ENCODE measurements around the gene ARL4D. TPM values are rescaled to one million over a fixed set of nuclear protein-coding genes. Genes with fewer than 3 reads are reported as not detected.

The ARL4D gene
- total RNA-seq, 1 experiment from 2014 or later: 12.8 TPM

DNA sequence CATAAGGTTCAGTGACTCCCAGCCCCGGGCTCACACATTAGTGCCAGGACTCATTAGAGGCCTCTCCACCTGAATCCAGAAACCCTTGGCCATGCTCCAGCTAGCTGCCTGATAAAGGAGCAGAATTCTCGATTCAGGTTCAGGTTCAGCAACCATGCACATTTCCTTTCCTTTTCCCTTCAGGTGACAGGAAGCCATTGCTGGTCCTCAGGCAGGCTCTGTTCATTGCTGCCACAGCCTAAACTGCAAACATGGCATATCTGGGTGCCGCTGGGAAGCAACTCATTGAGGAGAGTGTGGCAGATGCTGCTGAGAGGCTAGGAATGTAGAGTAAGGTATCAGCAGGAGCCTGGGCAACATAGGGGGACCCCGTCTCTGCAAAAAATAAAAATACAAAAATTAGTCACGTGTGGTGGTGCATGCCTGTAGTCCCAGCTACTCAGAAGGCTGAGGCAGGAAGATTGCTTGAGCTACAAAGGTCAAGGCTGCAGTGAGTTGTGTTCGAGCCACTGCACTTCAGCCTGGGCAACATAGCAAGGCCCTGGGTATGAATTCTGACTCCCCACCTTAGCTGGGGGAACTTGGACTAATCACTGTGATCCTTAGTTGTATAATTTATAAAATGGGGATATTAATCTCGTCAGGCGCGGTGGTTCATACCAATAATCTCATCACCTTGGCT is 28.7 kb downstream of the ARL4D start:
- no peak for DNase-seq (ENCODE audit: low read depth)

DNA sequence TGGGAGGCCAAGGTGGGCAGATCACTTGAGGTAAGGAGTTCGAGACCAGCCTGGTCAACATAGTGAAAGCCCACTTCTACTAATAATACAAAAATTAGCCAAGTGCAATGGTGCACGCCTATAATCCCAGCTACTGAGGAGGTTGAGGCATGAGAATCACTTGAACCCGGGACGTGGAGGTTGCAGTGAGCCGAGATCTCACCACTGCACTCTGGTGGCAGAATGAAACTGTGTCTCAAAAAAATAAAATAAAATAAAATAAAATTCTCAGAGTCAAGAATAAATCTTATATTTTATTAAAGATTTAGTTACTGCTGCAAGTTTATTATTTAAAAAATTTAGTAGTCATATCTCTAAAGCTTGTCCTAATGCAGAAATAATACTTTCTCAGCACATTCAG is 29.7 kb downstream of the ARL4D start:
- DNase-seq (ENCODE audit: low read depth): no peak

- no peak for DNase-seq (ENCODE audit: low read depth)
Measured at GRCh38 chr17:43430936-43431713, 32.3 kb downstream of the ARL4D start.

DNA sequence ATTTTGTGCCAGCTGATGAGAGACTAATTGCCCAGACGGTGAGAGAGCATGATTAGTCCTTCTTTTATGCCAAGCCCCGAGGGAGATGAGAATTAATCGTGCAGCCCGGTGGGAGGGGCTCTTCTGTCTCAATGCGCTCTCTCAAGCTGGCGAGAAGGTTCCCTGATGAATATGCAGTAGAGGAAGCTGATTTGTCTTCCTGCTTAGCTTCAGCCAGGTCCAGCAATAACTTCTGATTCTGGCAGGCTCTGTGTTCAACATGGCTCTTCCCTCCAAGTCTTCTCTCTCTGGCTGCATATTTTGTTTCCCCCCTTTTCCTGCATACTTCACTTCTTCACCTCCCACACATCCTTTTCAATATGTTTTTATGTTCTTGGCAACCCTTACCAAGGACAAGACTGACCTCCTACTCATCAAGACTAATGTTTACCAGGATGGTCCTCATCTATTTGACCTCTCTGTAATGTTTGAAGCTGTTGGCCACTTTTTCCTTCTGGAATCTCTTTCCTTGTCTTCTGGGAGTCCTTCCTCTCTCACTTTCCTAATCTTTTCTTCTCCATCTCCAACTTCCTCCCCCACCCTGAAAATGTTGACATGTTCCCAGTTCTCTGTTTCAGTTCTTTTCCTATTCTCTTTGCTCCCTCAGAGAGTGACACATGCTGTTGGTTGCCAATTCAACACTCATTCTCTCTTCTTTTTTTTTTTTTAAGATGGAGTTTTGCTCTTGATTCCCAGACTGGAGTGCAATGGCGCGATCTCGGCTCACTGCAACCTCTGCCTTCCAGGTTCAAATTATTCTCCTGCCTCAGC is 33.1 kb downstream of the ARL4D start:
- no peak for DNase-seq (ENCODE audit: low read depth)

- peak; percentile 38 for DNase-seq (ENCODE audit: low read depth)
Measured at GRCh38 chr17:43434902-43435319, 36.1 kb downstream of the ARL4D start.

DNA sequence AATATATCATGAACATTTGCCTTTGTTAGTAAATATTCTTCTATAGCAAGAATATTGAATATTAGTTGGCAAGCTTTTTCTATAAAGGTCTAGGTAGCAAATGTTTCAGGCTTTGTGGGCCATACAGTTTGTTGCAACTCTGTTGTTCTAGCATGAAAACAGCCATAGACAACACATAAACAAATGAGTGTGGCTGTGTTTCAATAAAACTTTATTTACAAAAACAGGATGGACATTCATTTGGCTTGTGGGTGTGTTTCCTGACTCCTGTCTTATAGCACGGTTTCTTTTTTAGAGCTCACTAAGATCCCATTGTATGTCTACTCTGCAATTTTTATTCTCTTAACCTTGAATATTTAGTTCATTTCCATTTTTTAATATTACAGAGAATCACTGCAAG is 39.0 kb downstream of the ARL4D start:
- no peak for DNase-seq (ENCODE audit: low read depth)

- DNase-seq (ENCODE audit: low read depth): no peak
Measured at GRCh38 chr17:43438626-43439025, 39.8 kb downstream of the ARL4D start.

- DNase-seq (ENCODE audit: low read depth): no peak
Measured at GRCh38 chr17:43439041-43439440, 40.2 kb downstream of the ARL4D start.

- no peak for DNase-seq (ENCODE audit: low read depth)
Measured at GRCh38 chr17:43442711-43443110, 43.9 kb downstream of the ARL4D start.

DNA sequence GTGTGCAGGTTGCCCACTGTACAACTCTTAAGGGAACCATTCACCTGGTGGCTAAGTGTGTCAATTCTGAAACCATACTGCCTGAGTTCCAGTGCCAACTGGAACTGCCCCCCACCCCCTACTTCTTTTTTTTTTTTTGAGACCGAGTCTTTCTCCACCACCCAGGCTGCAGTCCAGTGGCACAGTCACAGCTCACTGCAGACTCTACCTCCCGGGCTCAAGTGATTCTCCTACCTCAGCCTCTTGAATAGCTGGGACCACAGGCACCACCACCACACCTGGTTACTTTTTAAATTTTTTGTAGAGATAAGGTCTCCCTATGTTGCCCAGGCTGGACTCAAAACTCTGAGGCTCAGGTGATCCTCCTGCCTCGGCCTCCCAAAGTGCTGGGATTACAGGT is 44.6 kb downstream of the ARL4D start:
- no peak for DNase-seq (ENCODE audit: low read depth)

DNA sequence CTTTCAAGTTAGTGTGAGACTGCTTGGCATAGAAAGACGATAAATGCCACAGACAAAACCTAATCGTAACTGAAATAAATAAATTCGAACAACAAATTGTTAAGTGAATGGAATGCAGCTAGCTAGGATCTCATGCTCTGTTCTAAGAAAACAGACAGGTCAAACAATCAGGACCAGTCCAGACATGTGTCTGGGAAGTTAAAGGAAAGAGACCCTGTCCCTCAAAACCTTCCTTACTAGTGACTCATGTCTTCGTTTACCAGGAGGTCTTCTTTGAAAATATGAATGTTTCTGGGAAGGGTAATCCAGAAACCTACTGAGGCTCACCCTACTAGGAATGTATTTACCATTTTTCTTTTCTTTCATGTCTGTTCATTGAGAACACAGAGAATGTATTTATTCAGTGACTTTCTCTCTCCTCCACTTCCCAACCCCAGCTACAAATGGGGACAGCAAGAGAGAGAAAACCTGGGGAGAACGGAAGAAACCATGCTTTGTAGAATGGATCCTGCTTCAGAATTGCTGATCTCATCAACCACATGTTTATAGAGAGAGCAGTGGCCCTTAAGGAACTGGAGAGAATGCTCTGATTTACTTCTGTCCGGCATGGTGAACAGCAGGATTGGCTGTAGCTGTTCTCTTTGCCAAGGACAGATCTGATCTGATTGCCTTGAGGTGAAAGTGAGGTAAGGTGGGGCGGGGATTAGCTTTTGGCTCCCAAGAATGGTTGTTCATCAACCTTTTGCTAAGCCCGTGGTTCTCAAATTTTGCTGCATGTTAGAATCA is 45.6 kb downstream of the ARL4D start:
- DNase-seq (ENCODE audit: low read depth): no peak

GRCh38 chr17:43445009-43445589 is 46.3 kb downstream of the ARL4D start:
- no peak for DNase-seq (ENCODE audit: low read depth)

- DNase-seq (ENCODE audit: low read depth): no peak
Measured at GRCh38 chr17:43446773-43447172, 48.0 kb downstream of the ARL4D start.

DNA sequence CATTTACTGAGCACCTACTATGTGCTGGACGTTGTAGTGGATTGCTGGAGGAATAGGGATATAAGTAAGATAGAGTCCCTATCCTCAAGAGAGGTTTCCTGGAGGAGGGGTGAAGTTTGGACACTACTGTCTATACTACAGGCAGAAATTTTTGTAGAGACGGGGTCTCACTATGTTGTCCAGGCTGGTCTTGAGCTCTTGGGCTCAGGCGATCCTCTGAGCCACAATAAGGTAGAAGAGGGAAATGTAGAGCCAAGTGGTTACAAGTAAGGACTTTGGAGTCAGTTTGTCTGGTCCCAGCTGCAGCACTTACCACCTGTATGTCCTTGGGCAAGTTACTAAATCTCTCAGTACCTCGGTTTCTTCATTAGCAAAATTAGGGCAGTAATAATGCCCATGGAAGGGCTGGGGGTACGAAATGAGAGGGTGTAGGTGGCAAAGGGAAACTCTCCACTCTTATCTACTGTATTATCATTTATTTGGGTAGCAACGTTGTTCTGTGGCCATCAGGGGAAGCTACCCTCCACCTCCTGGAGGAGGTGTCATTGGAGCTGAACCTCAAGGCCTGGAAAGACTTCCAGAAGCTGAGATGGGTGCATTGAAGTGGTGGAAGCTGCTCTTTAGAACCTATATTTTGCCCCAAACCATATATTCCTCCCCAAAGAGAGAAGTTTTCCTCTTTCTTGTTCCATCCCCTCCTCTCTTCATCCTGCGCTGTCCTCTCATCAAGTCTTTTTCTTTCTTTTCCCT is 50.1 kb downstream of the ARL4D start:
- no peak for DNase-seq (ENCODE audit: low read depth)

DNA sequence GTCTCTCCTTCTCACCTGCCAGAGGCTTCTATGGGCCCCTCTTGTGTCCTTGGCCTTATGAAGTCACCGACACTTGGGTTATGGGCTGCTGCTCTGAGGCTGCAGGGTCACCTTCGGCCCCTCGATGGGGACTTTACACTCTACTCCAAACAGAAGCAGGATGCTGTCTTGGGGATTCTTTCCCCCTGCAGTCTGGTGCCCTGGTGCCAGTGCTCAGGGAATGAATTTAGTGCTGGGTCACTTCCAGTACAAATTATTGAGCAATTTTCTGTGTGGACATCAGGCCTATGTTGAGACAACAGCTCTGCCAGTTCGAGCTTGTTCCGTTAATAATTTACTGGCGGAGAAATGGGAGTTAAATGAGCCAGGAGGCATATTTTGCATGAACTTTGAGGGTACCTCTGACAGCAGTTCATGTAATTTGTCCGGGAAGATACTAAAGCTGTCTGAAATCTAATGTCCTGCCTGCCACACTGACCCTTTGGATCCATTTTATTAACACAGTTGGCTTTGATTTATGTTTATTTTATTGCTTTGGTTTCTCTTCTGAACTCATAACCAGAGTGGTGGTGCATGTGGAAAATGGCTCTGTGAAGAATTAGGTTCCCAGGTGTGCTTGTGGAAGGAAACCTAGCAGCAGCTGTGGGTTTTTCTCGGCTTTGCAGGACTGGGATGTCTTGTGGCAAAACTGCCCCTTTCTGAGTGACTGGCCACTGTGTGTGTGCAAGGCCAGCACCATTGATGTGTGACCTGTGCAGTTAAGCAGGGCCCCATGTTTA is 50.9 kb downstream of the ARL4D start:
- no peak for DNase-seq (ENCODE audit: low read depth)

Other genes starting within 250 kb of the ARL4D start
- 25.6 and 31.7 TPM in 2 replicates for gene NBR1, start 227.8 kb upstream of the ARL4D start, total RNA-seq (2014; rRNA removed; shearing (Covaris generic))
- gene TMEM106A, start 187.1 kb upstream of the ARL4D start, total RNA-seq (2014; rRNA removed; shearing (Covaris generic)): 1.8 and 3.8 TPM in 2 replicates
- gene CCDC200, start 170.4 kb upstream of the ARL4D start, total RNA-seq (2014; rRNA removed; shearing (Covaris generic)): not detected in 2 replicates
- not detected in 2 replicates for gene RNU2-1, start 165.0 kb upstream of the ARL4D start, total RNA-seq (2014; rRNA removed; shearing (Covaris generic))
- gene DHX8, start 85.0 kb downstream of the ARL4D start, total RNA-seq (2014; rRNA removed; shearing (Covaris generic)): 23.0 and 32.8 TPM in 2 replicates
- 27.7 and 51.4 TPM in 2 replicates for gene ETV4, start 147.3 kb downstream of the ARL4D start, total RNA-seq (2014; rRNA removed; shearing (Covaris generic))

Measured in Daoy (cell line).